ENCODE data around the gene PRKAR1B.

DNA sequence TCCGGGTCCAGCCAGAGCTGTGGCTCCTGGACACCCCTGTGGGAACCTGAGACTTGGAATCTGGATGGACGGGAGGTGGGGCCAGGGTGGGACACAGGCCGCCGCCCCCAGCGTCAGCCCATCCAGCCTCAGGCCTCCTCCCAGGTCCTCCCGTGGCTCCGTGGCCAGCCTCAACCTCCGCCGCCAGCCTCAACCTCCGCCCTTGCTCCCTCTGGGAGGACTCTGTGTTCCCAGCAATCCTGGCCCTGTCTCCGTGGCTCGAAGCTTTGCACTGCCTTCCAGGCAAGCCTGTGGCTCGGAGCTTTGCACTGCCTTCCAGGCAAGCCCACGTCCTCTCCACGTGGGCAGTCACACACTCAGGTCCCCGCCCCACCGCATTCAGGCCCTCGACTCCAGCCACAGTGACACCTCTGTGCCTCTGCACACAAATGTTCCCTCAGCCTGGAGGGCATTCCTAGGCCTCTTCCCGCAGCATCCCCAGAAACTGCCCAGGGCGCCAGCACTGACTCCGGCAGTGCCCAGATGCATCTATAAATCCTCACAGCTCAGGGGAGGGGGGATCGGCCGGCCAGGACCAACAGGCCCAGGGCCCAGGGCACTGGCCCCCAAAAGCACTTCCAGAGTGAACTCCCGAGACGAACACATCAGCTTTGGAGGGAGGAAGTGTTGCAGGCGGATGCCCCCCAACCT is 162.8 kb downstream of the PRKAR1B start:
- TF ChIP-seq, protein P1, sequence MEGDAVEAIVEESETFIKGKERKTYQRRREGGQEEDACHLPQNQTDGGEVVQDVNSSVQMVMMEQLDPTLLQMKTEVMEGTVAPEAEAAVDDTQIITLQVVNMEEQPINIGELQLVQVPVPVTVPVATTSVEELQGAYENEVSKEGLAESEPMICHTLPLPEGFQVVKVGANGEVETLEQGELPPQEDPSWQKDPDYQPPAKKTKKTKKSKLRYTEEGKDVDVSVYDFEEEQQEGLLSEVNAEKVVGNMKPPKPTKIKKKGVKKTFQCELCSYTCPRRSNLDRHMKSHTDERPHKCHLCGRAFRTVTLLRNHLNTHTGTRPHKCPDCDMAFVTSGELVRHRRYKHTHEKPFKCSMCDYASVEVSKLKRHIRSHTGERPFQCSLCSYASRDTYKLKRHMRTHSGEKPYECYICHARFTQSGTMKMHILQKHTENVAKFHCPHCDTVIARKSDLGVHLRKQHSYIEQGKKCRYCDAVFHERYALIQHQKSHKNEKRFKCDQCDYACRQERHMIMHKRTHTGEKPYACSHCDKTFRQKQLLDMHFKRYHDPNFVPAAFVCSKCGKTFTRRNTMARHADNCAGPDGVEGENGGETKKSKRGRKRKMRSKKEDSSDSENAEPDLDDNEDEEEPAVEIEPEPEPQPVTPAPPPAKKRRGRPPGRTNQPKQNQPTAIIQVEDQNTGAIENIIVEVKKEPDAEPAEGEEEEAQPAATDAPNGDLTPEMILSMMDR (IDR thresholded peaks at IDR 0.05): no peak
- TF ChIP-seq POLR2A (IDR thresholded peaks at IDR 0.05) (no peak), EP300 (IDR thresholded peaks at IDR 0.05) (no peak)

Measured in sigmoid colon (tissue), 4 donors.